SU-DHL-6 (cell line): ENCODE results near the gene ZNF248.
A peak's percentile ranks its signal among the peaks of the same experiment; 100 is the strongest.

ENCODE experiments used
- H2AFZ ChIP-seq: fragments of 200-600 bp; sonication (generic); 2 replicates; pipeline ENCODE4 v1.6.1; 2014; ENCODE audit warnings: low read depth, mild to moderate bottlenecking, moderate library complexity, mixed read lengths, antibody characterized with exemption, low read length; ENCODE audit not compliant: severe bottlenecking
- H3F3A ChIP-seq: fragments of 200-600 bp; shearing (Covaris generic); 2 replicates; pipeline ENCODE4 v1.6.0; 2016; ENCODE audit warnings: antibody characterized with exemption, mild to moderate bottlenecking; ENCODE audit not compliant: insufficient read depth
- H3K27ac ChIP-seq: fragments of 200-600 bp; sonication (generic); 2 replicates; pipeline ENCODE4 v1.5.1; 2016; ENCODE audit warnings: low read depth, mild to moderate bottlenecking, low read length, moderate library complexity, mixed read lengths
- H3K27me3 ChIP-seq: fragments of 200-600 bp; sonication (generic), shearing (Covaris generic); 2 replicates; pipeline ENCODE4 v1.6.0; 2014; ENCODE audit warnings: mild to moderate bottlenecking, low read length
- H3K36me3 ChIP-seq: fragments of 200-600 bp; sonication (generic); 2 replicates; pipeline ENCODE4 v1.6.1; 2014; ENCODE audit warnings: mild to moderate bottlenecking, low read length, mixed read lengths
- H3K4me2 ChIP-seq: fragments of 300-600, 200-600 bp; shearing (Covaris generic), sonication (generic); 2 replicates; pipeline ENCODE4 v1.6.0; 2014; ENCODE audit warnings: low read length, low read depth, mild to moderate bottlenecking; ENCODE audit not compliant: poor library complexity, severe bottlenecking
- H3K4me3 ChIP-seq: fragments of 200-600 bp; sonication (generic); 2 replicates; pipeline ENCODE4 v1.5.1; 2014; ENCODE audit warnings: antibody characterized with exemption, low read length, mild to moderate bottlenecking, mixed read lengths; ENCODE audit not compliant: insufficient read depth, poor library complexity, severe bottlenecking
- H3K79me2 ChIP-seq: fragments of 200-600 bp; sonication (generic); 2 replicates; pipeline ENCODE4 v1.6.1; 2014; ENCODE audit warnings: mild to moderate bottlenecking, low read length, moderate library complexity; ENCODE audit not compliant: insufficient read depth
- H3K9ac ChIP-seq: fragments of 200-600 bp; sonication (generic); 2 replicates; pipeline ENCODE4 v1.7.0; 2014; ENCODE audit warnings: mild to moderate bottlenecking, low read length
- H3K9me2 ChIP-seq: fragments of 200-600 bp; sonication (generic); replicated peaks from 2 replicates; pipeline ENCODE4 v1.6.1; 2014; ENCODE audit warnings: low read length; ENCODE audit not compliant: insufficient read depth
- H3K9me3 ChIP-seq: fragments of 200-600 bp; sonication (generic); 2 replicates; pipeline ENCODE4 v1.6.1; 2014; ENCODE audit warnings: low read length, mixed read lengths; ENCODE audit not compliant: insufficient read depth
- H4K20me1 ChIP-seq: fragments of 200-600 bp; sonication (generic); 2 replicates; pipeline ENCODE4 v1.6.1; 2014; ENCODE audit warnings: low read depth, mild to moderate bottlenecking, antibody characterized with exemption, low read length, moderate library complexity, mixed read lengths
- EZH2phosphoT487 ChIP-seq: fragments of 200-600 bp; sonication (generic), shearing (Covaris generic); conservative IDR thresholded peaks from 2 replicates; pipeline ENCODE4 v1.6.1; 2018; ENCODE audit warnings: mild to moderate bottlenecking, antibody characterized with exemption, low read length, moderate library complexity, mixed read lengths
- TF ChIP-seq, protein P1 (sequence below): fragments of 200-600 bp; sonication (generic); IDR thresholded peaks from one replicate; pipeline ENCODE4 v1.5.1; 2017; ENCODE audit warnings: antibody characterized with exemption, mild to moderate bottlenecking, low read length, moderate library complexity; ENCODE audit not compliant: insufficient read depth, poor library complexity, severe bottlenecking

ZNF248 gene

DNA sequence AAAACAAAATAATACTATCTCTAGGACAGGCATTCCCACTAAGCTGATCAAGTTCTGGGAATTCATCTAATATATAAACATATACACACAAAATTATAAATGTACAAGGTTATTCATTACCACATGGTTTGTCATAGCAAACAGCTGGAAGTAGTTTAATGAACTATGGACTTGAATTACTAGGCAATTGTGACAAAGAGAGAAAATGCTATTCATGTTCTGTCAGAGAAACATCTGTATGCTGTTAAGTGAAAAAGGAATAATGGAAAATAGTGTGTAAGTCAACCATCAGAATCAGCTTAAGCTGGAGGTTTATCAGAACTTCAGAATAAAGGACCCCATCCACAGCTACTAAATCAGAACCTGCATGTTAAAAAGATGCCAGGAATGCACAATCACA is 2.8 kb downstream of the ZNF248 start:
- no peak for TF ChIP-seq EZH2phosphoT487
- TF ChIP-seq, protein P1, sequence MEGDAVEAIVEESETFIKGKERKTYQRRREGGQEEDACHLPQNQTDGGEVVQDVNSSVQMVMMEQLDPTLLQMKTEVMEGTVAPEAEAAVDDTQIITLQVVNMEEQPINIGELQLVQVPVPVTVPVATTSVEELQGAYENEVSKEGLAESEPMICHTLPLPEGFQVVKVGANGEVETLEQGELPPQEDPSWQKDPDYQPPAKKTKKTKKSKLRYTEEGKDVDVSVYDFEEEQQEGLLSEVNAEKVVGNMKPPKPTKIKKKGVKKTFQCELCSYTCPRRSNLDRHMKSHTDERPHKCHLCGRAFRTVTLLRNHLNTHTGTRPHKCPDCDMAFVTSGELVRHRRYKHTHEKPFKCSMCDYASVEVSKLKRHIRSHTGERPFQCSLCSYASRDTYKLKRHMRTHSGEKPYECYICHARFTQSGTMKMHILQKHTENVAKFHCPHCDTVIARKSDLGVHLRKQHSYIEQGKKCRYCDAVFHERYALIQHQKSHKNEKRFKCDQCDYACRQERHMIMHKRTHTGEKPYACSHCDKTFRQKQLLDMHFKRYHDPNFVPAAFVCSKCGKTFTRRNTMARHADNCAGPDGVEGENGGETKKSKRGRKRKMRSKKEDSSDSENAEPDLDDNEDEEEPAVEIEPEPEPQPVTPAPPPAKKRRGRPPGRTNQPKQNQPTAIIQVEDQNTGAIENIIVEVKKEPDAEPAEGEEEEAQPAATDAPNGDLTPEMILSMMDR, result no peak
- Histone ChIP-seq H3F3A (no peaks in the 10 kb centered on the region), H4K20me1 (no peaks in the 10 kb centered on the region), H3K9ac (no peak overlapping the region), H3K36me3 (no peaks in the 10 kb centered on the region), H3K79me2 (peaks cover 27% of the 10 kb centered on the region; the same call in 1 of the 2 replicates), H3K4me2 (peak overlapping the region; percentile 78), H3K4me3 (no peak overlapping the region), H3K9me3 (no peaks in the 10 kb centered on the region), H3K27me3 (no peaks in the 10 kb centered on the region), H3K27ac (no peak overlapping the region), H3K9me2 (no peaks in the 10 kb centered on the region), H2AFZ (no peak overlapping the region)

DNA sequence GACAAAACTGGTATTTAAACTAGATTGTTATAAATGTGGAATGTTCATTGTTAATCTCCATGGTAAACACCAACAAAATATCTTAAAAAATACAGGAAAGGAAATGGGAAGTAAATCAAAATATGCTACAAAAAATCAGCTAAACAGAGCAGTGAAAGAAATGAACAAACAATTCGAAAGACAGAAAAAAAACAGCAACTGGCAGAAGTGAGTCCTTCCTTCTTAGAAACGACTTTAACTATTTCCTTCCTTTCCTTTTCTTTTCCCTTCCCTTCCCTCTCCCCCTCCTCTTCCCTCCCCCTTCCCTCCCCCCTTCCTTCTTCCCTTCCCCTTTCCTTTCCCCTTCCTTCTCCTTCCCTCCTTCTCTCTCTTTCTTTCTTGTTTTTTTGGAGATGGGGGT is 12.8 kb downstream of the ZNF248 start:
- Histone ChIP-seq H4K20me1 (no peaks in the 10 kb centered on the region), H3K79me2 (no peaks in the 10 kb centered on the region; the same call in 1 of the 2 replicates), H3F3A (no peaks in the 10 kb centered on the region), H3K9me3 (no peaks in the 10 kb centered on the region), H3K27ac (no peak overlapping the region), H2AFZ (no peak overlapping the region), H3K4me3 (no peak overlapping the region), H3K27me3 (no peaks in the 10 kb centered on the region), H3K9me2 (no peaks in the 10 kb centered on the region), H3K36me3 (peaks cover 4% of the 10 kb centered on the region; the same call in 1 of the 2 replicates), H3K4me2 (no peak overlapping the region), H3K9ac (no peak overlapping the region)
- TF ChIP-seq EZH2phosphoT487, result no peak
- TF ChIP-seq, protein P1, result no peak

DNA sequence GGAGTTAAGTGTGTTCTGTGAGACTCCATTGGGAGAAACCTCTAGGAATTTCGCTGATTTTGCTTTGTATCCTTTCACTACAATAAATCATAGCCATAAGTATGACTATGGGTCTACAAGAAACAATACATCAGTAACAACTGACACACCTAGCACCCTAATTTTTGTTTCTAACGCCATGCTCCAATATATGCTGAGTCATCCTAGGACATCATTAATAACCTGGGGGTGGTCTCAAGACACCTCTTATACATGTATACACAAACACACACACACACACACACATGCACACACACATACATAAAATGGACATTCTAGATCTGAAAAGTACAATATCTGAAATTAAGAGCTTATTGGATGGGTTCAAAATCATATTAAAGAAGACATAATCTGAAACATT is 18.2 kb downstream of the ZNF248 start:
- no peaks in the 10 kb centered on the region for H4K20me1 ChIP-seq
- no peaks in the 10 kb centered on the region; the same call in 1 of the 2 replicates for H3K79me2 ChIP-seq
- no peaks in the 10 kb centered on the region for H3K9me2 ChIP-seq
- peaks cover 42% of the 10 kb centered on the region for H3K36me3 ChIP-seq
- H3K27ac ChIP-seq, result no peak overlapping the region
- H2AFZ ChIP-seq, result no peak overlapping the region
- no peak overlapping the region for H3K4me3 ChIP-seq
- TF ChIP-seq, protein P1, result no peak
- no peaks in the 10 kb centered on the region for H3K27me3 ChIP-seq
- no peak overlapping the region for H3K9ac ChIP-seq
- H3K4me2 ChIP-seq, result no peak overlapping the region
- 0 out of 2 replicates have a peak, but pooled peaks cover 6% of the 10 kb centered on the region for H3K9me3 ChIP-seq
- H3F3A ChIP-seq, result no peaks in the 10 kb centered on the region
